ENCODE results near the gene RALGPS2. TPM values are rescaled to one million over a fixed set of nuclear protein-coding genes. Genes with fewer than 3 reads are reported as not detected.

Gene RALGPS2
- total and polyA plus RNA-seq, 2 of the 13 experiments (the other 11 are each of a cell fraction or from before 2014, with no cell fraction given): 15.6 to 36.0 TPM

DNA sequence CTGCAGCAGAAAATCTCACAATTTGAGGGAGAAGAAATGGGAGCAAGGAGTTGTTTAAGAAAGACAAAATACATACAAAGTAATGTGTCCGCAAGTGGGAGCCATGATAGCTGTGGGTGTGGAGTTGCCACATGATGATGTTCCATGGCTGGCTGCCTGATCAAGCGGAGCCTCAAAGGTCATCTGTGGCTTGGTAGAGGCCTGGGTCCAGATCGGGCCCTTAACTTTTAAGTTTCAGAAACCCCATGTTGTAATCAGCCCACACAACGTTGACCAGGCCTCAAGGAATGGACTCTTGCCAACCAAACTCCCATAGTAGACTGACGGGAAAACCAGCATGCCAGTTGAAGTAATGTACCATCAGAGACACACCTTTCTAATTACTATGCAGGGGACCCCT, 210.6 kb downstream of the RALGPS2 start:
- FAIRE-seq (no peak), ATAC-seq (no peak), DNase-seq (ENCODE audit: low spot score) (no peak)
- no peaks in the 10 kb centered on the region for H4K20me1 ChIP-seq (ENCODE audit: insufficient read depth, low read length)
- peaks cover 3 to 14% of the 10 kb centered on the region in 2 experiments; a peak in 3 of 5 replicates for H3K27me3 ChIP-seq (ENCODE audit: control insufficient read depth in 1 of 2, insufficient read depth in 2 of 2, low read length in 2 of 2)
- no TSS peak for BruUV-seq (replicated peaks)
- ChIA-PET POLR2A (no interaction called here), CTCF (ENCODE audit: low intra/inter-chr PET ratio, low total read pairs) (no interaction called here)
- H3K27ac ChIP-seq (ENCODE audit: extremely low read length, insufficient read depth, low read length): no peak overlapping the region
- H3K4me1 ChIP-seq (ENCODE audit: insufficient read depth, low read length): peaks cover 30% of the 10 kb centered on the region; the same call in 1 of the 2 replicates
- no peaks in the 10 kb centered on the region for H3K9me3 ChIP-seq (ENCODE audit: low read length)
- in situ Hi-C loops (cut with HindIII; ENCODE audit: extremely low pct_ligation_motif_present, low pct_unique_long_range_greater_than_20kb) (no loop called here), intact Hi-C loops (cut with micrococcal nuclease; ENCODE audit: unreplicated experiment) (no loop called here)
- H3K4me2 ChIP-seq (ENCODE audit: low read depth, low read length): no peak overlapping the region
- no peak overlapping the region for H2AFZ ChIP-seq (ENCODE audit: low read length)
- no peak overlapping the region for H3K4me3 ChIP-seq (replicated peaks in 1 of 3; ENCODE audit: insufficient read depth in 1 of 3, low read depth in 2 of 3, low read length in 3 of 3)
- H3K79me2 ChIP-seq (ENCODE audit: insufficient read depth, low read length): no peaks in the 10 kb centered on the region
- H3K9ac ChIP-seq (ENCODE audit: insufficient read depth, low read depth, low read length): no peak overlapping the region
- H3K36me3 ChIP-seq (replicated peaks in 1 of 2; ENCODE audit: control insufficient read depth in 1 of 2, insufficient read depth in 2 of 2, low read length in 2 of 2): no peaks in the 10 kb centered on the region
- 40% methylated on average over 4 of the region's 5 CpGs for WGBS (ENCODE audit: low lambda C conversion rate)
- TF ChIP-seq, protein P1, sequence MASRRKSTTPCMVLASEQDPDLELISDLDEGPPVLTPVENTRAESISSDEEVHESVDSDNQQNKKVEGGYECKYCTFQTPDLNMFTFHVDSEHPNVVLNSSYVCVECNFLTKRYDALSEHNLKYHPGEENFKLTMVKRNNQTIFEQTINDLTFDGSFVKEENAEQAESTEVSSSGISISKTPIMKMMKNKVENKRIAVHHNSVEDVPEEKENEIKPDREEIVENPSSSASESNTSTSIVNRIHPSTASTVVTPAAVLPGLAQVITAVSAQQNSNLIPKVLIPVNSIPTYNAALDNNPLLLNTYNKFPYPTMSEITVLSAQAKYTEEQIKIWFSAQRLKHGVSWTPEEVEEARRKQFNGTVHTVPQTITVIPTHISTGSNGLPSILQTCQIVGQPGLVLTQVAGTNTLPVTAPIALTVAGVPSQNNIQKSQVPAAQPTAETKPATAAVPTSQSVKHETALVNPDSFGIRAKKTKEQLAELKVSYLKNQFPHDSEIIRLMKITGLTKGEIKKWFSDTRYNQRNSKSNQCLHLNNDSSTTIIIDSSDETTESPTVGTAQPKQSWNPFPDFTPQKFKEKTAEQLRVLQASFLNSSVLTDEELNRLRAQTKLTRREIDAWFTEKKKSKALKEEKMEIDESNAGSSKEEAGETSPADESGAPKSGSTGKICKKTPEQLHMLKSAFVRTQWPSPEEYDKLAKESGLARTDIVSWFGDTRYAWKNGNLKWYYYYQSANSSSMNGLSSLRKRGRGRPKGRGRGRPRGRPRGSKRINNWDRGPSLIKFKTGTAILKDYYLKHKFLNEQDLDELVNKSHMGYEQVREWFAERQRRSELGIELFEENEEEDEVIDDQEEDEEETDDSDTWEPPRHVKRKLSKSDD (CRISPR knock-in tag; IDR thresholded peaks at IDR 0.05; ENCODE audit: low read depth): no peak
- TF ChIP-seq ZFYVE20 (CRISPR knock-in tag; IDR thresholded peaks at IDR 0.05; ENCODE audit: borderline replicate concordance, low read depth) (no peak), NR2F2 (IDR thresholded peaks at IDR 0.05; ENCODE audit: borderline replicate concordance, low read depth) (no peak), ZNF577 (CRISPR knock-in tag; IDR thresholded peaks at IDR 0.05; ENCODE audit: borderline replicate concordance, low read depth) (no peak), NCOR1 (IDR thresholded peaks at IDR 0.05; ENCODE audit: borderline replicate concordance, low read length) (no peak), THRA (CRISPR knock-in tag; IDR thresholded peaks at IDR 0.05; ENCODE audit: borderline replicate concordance) (no peak), PPARG (CRISPR knock-in tag; conservative IDR thresholded peaks at IDR 0.05) (no peak), CREM (IDR thresholded peaks at IDR 0.05) (no peak), CREM (CRISPR knock-in tag; IDR thresholded peaks at IDR 0.05) (no peak), NR2C2 (CRISPR knock-in tag; IDR thresholded peaks at IDR 0.05; ENCODE audit: borderline replicate concordance) (no peak), ZNF3 (CRISPR knock-in tag; IDR thresholded peaks at IDR 0.05) (no peak), ZNF687 (CRISPR knock-in tag; IDR thresholded peaks at IDR 0.05) (no peak), TBX2 (CRISPR knock-in tag; IDR thresholded peaks at IDR 0.05; ENCODE audit: borderline replicate concordance) (no peak)
- TF ChIP-seq, protein P2, sequence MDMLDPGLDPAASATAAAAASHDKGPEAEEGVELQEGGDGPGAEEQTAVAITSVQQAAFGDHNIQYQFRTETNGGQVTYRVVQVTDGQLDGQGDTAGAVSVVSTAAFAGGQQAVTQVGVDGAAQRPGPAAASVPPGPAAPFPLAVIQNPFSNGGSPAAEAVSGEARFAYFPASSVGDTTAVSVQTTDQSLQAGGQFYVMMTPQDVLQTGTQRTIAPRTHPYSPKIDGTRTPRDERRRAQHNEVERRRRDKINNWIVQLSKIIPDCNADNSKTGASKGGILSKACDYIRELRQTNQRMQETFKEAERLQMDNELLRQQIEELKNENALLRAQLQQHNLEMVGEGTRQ (IDR thresholded peaks at IDR 0.05; ENCODE audit: low read depth, low read length): no peak
- TF ChIP-seq, protein P2 (CRISPR knock-in tag; IDR thresholded peaks at IDR 0.05; ENCODE audit: borderline replicate concordance): no peak

All from HepG2 (cell line).